Middle frontal gyrus (tissue), 1 donor: ENCODE measurements around the gene ATG16L2.
"Not testable (repeated sequence)": the region's sequence is repeated elsewhere in the genome, so short reads cannot be mapped to it uniquely, and the experiment has no call there.

Experiments used
- DNase-seq: peaks from one replicate; pipeline ENCODE4 v3.0.0-alpha.2; 2015; ENCODE audit warnings: low spot score; ENCODE audit errors: extremely low spot score

ATG16L2 gene

DNA sequence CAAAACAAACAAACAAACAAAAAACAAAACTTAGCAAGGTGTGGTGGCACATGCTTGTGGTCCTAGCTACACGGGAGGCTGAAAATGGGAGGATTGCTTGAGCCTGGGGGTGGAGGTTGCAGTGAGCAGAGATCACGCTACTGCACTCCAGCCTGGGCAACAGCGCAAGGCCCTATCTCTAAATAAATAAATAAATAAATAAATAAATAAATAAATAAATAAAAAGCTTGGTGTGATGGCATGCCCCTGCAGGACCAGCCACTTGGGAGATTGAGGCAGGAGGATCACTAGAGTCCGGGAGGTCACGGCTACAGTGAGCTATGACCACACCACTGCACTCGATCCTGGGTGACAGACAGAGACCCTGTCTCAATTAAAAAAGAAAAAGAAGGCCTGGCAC, 11.4 kb upstream of the ATG16L2 start:
- DNase-seq, result no peak

DNA sequence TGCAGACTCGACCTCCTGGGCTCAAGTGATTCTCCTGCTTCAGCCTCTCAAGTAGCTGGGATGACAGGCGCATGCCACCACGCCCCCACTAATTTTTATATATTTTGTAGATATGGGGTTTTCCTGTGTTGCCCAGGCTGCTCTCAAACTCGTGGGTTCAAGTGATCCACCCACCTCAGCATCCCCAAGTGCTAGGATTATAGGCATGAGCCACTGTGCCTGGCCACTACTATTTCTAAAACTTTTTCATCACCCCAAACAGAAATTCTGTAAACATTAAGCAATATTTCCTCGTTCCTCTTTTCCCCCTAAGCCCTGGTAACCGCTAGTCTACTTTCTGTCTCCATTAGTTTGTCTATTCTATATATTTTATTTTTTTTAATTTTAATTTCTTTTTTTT, 9.0 kb upstream of the ATG16L2 start:
- no peak for DNase-seq

DNA sequence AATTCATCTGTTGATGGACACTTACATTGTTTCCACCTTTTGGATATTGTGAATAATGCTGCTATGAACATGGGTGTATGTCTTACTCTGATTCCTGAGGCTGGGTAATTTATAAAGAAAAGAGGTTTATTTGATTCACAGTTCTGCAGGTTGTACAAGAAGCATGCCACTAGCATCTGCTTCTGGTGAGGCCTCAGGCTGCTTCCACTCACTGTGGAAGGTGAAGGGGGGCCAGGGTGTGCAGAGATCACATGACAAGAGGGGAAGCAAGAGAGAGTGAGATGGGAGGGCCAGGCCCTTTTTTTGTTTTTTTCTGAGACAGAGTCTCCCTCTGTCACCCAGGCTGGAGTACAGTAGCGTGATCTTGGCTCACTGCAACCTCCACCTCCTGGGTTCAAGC, 7.8 kb upstream of the ATG16L2 start:
- not testable (repeated sequence) for DNase-seq

DNA sequence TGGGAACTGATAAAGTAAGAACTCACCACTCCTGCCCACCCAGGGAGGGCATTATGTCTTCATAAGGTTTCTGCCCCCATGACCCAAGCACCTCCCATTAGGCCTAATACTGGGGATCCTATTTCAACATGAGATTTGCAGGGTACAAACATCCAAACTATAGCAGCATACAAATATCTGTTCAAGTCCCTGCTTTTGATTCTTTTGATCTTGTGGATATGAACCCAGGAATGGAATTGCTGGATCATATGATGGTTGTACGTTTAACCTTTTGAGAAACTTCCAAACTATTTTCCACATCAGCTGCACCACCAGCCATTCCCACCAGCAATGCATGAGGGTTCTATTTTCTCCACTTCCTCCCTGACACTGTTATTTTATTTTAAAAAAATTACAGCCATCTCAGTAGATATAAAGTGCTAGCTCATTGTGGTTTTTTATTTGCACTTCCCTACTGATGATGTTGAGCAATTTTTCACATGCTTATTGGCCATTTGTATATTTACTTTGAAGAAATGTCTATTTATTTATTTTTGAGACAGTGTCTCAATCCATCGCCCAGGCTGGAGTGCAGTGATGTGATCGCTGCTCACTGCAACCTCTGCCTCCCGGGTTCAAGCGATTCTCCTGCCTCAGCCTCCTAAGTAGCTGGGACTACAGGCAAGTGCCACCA, 7.1 kb upstream of the ATG16L2 start:
- no peak for DNase-seq

DNA sequence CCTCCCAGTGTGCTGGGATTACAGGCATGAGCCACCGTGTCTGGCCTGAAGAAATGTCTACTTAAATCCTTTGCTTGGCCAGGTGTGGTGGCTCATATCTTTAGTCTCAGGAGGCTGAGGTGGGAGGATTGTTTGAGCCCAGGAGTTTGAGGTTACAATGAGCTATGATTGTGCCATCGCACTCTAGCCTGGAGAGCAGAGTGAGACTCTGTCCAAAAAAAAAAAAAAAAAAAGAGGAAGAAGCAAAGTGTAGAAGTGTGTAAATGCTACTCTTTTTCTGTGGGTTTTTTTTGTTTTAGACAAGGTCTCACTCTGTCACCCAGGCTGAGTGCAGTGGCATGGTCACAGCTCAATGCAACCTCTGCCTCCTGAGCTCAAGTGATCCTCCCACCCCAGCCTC, 6.4 kb upstream of the ATG16L2 start:
- DNase-seq, result no peak

DNA sequence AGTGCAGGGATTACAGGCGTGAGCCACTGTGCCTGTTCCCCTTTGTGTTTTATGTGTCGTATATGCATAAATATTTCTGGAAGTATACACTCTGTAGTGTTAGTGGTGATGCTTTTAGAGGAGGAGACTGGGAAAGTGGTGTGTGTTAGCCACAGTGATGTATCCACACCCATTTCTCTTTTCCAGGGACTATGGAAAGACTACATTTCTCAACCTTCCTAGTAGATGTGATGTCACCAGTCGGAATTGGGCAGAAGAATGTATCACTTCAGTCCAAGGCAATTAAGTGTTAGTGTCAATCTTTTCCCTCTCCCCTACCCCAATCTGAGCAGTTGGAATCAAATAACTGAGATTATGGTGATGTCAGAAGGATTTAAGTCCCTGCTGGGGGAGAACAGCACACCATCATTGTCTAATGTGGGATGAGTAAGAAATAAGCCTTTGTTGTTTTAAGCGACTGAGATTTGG, 5.8 kb upstream of the ATG16L2 start:
- no peak for DNase-seq

DNA sequence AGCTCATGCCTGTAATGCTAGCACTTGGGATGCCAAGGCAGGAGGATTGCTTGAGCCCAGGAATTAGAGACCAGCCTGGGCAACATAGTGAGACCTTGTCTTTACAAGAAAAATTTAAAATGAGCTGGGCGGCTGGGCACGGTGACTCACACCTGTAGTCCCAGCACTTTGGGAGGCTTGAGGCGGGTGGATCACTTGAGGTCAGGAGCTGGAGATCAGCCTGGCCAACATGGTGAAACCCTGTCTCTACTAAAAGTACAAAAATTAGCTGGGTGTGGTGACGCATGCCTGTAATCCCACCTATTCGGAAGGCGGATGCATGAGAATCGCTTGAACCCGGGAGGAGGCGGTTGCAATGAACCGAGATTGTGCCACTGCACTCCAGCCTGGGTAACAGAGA, 2.5 kb upstream of the ATG16L2 start:
- DNase-seq, result not testable (repeated sequence)

DNA sequence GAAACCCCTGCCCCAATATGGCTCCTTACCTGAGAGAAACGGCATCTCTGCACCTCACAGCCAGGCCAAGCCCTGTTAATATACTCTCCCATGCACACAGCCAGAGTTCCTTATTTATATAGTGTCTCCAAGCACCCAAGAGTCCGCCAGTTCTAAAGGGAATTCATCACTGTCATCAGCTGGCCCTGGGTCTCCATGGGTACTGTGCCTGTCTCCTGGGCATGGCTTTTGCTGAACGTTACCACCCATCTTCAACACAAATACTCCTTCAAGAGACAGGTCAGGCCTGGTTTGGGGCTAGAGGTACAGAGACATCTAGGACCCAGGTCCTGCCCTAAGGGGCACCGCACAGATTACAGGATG, 1.6 kb upstream of the ATG16L2 start:
- DNase-seq, result no peak

DNA sequence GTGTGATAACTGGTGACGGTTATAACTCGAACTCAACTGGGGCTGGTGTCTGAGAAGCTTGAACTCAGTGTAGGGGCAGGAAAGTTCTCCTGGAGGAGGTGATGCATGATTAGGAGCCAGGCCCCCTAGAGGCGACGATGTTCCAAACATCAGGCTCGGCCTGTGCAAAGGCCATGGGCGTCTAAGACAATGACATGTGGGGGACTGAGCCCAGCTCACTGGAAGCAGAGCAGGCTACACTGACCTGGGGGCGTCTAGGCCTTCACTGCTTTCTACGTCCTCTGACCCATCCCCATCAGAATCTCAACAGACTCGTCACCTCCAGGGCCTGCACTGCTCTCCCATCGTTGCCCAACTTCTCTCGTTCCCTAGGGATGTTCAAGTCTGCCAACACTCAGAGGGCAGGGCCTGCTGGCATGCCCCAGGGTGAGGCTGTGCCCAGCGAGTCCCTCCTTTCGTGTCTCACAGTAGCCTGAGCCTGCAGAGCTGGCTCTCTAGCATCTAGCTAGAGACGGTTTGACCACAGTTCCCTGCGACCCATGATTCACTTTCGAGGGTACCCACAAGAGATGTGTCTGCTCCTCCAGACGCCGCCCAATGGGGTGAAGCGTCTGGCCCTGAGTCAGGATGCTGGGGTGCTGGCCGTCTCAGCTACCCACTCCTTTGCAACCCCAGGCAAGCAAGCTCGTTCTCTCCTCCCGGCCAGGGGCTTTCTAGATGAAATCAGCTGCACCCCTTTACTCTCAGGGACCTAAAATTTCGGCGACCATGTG, 1.1 kb upstream of the ATG16L2 start:
- no peak for DNase-seq

DNA sequence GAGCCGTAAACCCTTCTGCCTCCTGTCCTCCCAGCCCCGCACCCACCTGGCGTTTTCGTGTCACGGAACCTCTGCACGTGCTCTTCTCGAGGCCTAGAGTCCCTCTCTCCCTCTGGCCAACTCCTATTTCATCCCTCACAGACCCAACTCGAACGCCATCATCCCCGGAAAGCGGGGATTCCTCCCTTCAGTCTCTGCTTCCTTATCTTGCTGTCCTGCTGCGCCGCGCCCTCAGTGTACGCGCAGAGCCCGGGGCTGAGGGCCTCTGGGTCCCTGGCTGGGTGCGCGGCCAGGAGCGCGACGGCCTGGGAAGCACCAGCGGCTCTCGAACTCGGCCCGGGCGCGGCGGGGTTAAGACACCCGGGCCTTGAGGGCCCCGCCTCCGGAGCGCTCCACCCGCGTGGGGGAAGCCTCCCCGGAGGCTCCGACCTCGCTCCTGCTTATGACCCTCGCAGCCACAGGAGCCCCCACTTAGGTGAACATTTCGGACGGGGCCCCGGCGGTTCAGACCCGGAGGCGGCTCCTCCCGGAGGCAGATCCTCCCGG, 398 bp upstream of the ATG16L2 start:
- peak; percentile 74 for DNase-seq

DNA sequence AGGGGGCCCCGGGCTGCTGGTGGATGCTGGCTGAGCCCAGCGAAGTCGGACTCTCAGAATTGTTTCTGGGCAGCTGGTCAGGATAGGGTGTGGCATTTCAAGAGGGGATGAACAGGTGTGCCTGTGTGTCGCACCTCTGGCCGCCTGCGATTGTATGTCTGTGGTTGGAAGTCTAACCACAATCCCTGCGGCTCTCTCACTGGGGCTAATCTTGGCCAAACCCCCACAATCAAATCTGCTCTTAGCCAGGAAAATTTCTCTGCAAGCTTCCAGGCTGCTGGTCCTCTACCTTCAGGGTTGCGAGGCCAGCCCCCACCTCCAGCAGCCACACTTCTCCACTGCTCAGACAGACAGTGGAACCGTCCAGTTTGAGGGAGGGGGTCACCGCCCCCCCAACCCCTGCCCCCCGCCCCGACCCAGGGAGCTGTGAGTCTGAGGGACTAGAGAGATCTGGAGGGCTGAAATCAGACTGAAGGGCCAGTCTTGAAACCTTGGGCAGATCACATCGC, 953 bp downstream of the ATG16L2 start:
- no peak for DNase-seq

DNA sequence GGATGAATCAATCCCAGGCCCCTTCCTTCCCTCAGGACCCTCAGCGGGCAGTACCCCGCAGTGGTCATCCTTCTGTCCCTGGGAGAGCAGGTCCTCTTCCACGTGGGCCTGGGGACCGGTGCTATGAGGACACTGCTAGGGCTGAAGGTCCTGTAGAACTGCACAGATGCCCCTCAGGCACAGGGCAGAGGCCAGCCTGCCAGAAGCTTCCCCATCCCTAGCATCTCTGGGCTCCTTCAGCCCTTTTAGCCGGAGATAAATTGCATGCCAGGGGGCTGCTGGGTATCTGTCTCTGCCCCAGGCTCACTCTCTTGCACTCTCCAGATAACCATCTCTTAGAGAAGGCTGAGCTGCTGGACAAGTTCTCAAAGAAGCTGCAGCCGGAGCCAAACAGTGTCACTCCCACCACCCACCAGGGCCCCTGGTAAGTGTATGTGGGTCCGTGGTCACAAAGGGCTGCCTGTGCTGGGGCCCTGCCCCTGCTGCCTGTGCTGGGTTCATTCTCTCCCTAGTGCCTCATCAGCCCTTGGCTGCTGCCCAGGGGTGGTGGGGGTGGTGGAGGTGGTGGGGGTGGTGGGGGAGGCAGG, 2.3 kb downstream of the ATG16L2 start:
- no peak for DNase-seq

DNA sequence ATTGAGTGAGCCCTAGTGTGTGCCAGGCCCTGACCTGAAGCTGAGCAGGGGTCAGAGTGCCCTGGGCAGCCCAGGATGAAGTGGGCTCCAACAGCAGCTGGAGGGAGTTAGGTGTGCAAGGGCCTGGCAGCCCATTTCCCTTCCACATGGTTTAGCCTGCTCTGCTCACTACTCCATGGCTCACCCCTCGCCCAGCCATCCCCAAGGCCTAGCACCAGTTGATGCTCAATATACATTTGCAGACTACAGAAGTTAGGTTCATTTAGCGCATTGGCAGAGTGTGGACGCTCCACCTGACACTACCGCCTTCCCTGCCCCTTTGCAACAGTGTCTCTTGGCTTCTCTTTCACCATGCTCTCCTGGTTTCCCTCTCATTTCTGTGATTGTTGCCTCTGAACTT, 3.8 kb downstream of the ATG16L2 start:
- no peak for DNase-seq

DNA sequence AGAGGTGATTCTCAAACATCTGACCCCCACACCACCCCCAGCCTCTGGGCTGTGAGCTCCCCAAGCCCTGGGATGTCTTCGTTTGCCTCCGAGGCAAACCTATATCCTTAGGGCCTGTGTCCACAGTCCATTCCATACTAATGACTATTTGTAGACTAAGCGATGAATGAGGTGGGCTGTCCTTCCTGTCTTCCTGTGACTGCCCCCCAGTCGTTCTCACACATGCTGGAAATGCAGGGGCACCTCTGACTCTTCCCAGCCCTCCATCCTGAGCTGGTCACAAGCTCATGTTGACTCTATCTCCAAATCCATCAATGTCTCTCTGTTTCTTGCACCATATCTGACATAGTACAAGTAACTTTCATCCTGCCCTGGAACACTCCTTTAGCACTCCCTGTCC, 4.8 kb downstream of the ATG16L2 start:
- no peak for DNase-seq

DNA sequence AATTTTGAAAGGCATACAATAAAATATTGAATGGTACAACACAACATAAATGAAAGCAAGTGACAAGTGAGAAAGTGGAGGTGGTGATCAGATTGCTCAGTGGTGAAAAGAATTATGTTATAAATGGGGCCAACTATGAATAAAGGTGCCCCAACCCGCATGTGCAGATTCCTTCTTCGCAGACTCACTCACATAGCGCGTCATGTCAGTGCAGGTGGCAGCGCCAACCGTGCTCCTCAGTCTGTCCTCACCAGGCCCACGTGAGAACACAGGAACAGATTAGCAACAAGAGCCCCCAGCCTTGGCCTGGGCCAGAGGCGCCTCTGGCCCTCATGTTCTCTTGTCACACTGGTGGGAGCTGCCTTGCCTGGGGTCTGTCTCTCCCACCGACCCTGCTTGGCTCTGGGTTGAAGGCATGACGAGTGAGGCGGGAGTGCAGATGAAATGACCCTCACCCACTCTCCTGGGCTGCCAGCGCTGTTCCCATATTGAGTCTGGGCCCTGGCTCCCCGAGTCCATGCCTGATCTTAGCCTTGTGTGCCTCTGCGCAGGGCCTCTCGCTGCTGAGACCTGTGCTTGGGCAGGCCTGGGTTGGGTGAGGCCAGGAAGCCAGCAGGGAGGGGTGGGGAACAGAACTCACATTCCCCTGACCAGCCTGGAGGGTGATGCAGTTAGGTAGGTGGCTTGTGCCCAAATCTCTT, 6.4 kb downstream of the ATG16L2 start:
- no peak for DNase-seq

DNA sequence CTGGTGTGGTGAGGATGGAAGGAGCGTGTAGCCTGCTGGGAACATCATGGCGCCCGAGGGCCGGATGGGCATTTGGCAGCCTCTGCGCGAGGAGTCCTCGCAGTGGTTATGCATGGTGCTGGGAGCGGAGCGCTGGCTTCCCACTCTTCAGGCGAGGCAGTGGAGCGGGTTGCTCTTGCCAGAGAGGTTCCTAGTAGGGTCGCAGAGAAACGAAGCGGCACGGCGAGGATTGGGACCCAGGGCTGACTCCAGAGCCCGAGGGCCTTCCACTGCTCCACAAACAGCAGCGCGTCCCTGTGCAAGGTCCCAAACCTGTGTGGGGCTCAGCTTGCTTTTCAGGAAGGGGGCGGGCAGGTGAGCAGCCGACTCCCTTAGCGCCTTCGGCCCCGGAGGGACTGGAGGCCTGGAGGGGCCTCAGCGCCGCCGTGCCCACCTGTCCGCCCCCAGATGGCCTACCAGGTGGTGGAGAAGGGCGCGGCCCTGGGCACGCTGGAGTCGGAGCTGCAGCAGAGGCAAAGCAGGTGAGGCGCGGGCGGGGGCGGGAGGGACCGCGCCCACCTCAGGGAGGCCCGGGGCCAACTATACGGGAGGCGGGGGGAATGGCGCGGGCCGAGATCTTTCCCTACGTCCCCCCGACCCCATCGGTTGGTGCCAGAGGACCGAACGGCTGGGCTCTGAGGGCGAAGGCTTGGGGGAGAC, 7.2 kb downstream of the ATG16L2 start:
- no peak for DNase-seq

DNA sequence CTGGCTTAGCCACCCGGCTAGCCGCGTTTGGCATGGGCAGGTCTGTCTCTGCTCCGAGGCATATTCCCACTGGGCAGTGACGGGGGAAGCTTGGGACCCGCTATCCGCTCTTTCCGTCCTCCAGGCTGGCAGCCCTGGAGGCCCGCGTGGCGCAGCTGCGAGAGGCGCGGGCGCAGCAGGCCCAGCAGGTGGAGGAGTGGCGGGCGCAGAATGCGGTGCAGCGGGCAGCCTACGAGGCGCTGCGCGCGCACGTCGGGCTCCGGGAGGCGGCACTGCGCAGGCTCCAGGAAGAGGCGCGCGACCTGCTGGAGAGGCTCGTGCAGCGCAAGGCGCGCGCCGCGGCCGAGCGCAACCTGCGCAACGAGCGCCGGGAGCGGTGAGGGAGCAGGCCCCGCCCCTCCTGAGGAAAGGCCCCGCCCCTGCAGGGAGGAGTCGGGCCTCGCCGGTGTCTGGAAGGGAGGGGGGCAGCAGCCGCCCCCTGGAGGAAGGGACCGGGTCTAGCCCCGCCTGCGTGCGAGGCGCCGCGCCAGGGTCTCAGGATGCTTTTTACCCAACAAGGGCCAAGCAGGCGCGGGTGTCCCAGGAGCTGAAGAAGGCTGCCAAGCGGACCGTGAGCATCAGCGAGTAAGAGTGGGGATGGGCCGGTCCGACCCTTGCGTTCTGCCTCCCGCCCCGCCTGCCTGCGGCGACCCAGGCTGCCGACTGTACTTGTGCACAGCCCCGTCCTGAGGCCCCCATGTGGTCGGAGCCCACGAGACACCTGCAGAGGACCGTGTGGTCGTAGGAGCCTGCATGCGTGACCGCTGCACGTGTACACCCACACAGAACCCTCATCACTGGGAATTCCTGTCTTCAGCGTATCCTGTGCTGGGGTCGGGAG, 7.9 kb downstream of the ATG16L2 start:
- peak; percentile 80 for DNase-seq

DNA sequence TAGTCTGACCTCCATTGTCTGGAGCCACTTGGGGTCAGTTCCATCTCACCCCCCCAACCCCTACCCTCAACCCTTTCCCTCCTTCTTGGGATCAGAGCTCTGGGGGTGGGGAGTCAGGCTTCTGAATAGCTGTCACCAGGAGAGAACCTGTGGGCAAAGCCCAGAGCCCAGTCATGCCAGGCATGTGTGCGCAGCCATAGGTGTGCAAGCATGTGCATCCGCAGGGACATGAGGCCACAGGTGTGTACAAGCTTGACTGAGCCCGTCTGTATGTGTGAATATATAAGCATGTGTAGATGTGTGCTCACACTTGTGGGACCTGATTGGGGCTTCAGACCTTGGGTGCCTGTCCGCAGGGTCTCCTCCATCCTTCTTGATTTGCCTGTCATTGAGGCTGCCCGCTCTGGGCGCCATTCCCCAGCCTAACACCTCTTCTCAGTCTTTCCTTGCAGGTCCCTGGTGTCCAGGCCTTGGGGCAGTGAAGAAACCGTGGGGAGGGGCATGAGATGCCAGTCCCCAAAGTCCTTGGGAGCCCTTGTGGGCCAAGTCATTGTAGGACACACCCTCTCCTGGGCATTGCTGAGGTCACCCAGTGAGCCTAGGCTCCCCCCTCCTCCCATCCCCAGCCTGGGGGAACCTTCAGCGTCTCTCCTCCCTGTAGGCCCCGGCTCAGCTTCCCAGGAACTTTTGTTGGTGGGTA, 9.0 kb downstream of the ATG16L2 start:
- DNase-seq, result no peak

DNA sequence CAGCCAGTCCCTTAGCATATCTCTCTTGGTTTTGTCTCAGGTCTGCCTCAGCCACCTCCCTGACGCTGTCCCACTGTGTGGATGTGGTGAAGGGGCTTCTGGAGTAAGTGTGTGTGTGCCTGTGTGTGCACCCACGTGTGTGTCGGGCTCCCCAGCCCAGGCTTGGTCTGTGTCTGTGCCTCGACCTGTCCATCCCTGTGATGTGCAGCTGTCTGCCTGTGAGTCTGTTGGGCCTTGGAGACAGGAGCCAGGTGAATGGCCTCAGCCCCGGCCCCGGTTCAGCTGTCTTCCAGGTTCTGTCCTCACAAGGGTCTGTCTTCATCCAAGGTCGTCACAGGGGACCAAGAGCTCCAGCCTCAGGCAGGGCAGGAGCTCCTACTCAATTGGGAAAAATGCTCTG, 9.8 kb downstream of the ATG16L2 start:
- no peak for DNase-seq
